ENCODE data around the gene PSMD12.

Gene PSMD12

DNA sequence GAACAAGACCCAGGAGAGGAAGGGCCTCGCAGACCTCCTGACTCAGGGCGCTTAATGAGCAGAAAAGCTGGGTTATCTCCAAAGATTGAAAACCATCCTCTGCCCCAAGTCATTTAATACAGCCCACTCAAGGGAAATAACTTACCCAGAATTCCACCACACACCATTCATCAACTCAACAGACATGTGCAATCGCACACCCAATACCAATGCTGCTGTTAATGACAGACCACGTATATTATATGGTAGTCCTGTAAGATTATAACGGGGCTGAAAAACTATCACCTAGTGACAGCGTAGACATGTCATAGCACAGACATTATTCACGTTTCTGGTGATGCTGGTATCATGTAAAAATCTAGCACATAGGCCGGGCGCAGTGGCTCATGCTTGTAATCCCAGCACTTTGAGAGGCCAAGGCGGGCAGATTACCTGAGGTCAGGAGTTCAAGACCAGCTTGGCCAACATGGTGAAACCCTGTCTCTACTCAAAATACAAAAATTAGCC, 68.9 kb downstream of the PSMD12 start:
- no peak for TF ChIP-seq JUND (IDR thresholded peaks at IDR 0.05; ENCODE audit: low read depth)
- DNase-seq (ENCODE audit: low read depth in 1 of 2, low spot score in 1 of 2), result no peak
- in situ Hi-C loops (cut with HindIII; ENCODE audit: low pct_unique_long_range_greater_than_20kb, low sequenced_read_pairs), result no loop called here

DNA sequence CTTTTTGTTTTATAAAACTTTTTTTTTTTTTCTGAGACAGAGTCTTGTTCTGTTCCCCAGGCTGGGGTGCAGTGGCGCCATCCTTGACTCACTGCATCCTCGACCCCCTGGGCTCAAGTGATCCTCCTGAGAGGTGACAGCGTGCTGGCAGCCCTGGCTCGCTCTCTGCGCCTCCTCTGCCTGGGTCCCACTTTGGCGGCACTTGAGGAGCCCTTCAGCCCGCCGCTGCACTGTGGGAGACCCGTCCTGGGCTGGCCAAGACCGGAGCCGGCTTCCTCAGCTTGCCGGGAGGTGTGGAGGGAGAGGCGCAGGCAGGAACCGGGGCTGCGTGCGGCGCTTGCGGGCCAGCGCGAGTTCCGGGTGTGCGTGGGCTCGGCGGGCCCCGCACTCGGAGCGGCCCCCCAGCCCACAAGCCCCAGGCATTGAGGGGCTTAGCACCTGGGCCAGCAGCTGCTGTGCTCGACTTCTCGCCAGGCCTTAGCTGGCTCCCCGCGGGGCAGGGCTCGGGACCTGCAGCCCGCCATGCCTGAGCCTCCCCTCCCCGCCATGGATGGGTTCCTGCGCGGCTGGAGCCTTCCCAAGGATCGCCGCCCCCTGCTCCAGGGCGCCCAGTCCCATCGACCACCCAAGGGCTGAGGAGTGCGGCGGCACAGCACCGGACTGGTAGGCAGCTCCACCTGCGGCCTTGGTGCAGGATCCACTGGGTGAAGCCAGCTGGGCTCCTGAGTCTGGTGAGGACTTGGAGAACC, 71.8 kb downstream of the PSMD12 start:
- no peak for TF ChIP-seq JUND (IDR thresholded peaks at IDR 0.05; ENCODE audit: low read depth)
- no peak for DNase-seq (ENCODE audit: low read depth in 1 of 2, low spot score in 1 of 2)
- in situ Hi-C loops (cut with HindIII; ENCODE audit: low pct_unique_long_range_greater_than_20kb, low sequenced_read_pairs), result no loop called here

DNA sequence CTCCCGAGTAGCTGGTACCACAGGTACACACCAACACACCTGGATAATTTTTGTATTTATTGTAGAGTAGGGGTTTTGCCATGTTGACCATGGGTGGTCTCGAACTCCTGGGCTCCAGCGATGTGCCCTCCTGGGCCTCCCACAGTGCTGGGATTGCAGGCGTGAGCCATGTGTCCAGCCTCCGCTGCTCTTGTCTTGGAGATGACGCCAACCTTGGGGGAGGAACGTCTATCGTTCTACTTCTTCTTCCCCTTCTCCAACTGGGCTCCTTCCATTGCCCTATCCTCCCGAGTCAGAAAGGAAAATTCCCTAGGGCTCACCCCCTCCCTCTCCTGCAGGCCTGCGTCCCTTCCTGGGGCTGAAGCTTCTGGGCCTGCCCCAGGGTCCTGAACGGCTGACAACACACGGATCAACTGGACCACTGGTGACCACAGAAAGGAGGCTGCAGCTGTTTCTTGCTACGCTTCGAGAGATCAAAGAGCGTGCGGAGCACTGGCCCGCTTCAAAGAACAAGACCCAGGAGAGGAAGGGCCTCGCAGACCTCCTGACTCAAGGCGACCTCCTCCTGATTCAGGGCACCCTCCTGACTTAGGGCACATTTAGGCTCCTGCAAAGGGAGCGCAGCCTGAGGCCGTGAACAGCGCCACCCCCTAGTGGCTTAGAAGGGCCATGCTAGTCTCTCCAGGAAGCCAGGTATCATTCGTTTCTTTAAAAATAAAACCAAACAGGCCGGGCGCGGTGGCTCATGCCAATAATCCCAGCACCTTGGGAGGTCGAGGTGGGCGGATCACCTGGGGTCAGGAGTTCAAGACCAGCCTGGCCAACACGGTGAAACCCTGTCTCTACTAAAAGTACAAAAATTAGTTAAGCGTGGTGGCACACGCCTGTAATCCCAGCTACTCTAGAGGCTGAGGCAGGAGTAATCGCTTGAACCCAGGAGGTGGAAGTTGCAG, 72.8 kb downstream of the PSMD12 start:
- no peak for TF ChIP-seq JUND (IDR thresholded peaks at IDR 0.05; ENCODE audit: low read depth)
- in situ Hi-C loops (cut with HindIII; ENCODE audit: low pct_unique_long_range_greater_than_20kb, low sequenced_read_pairs), result no loop called here
- peak in 1 of 2 experiments; percentile 40 for DNase-seq (ENCODE audit: low read depth in 1 of 2, low spot score in 1 of 2)

DNA sequence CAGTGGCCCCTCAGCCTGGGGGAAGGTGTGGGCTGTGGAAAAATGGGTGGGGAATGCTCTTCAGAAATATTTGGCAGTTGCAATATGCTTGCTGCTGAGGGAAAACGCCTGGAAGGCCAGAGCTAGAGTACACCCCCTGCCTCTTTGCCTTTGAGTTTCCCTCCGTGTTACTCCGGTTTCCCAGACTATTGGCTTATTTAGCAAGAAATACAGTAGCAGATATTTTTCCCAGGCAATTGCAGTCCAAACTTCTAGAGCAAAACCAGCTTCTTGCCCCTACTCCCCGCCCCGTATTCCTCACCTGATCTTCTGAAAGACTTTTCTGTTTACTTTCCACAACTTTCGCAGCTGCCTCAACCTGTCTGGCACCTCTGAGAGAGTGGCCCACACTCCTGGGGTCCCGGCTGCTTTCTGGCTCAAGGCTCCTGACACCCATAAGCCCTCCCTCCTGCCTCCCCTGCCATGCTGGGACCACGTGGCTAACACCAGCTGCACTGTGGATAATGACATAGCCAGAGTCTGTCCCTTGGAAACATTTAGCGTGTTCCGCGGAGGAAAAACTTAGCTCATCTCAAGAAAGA, 75.6 kb downstream of the PSMD12 start:
- in situ Hi-C loops (cut with HindIII; ENCODE audit: low pct_unique_long_range_greater_than_20kb, low sequenced_read_pairs), result no loop called here
- DNase-seq (ENCODE audit: low read depth in 1 of 2, low spot score in 1 of 2), result peak in 1 of 2 experiments; percentile 23
- no peak for TF ChIP-seq JUND (IDR thresholded peaks at IDR 0.05; ENCODE audit: low read depth)

DNA sequence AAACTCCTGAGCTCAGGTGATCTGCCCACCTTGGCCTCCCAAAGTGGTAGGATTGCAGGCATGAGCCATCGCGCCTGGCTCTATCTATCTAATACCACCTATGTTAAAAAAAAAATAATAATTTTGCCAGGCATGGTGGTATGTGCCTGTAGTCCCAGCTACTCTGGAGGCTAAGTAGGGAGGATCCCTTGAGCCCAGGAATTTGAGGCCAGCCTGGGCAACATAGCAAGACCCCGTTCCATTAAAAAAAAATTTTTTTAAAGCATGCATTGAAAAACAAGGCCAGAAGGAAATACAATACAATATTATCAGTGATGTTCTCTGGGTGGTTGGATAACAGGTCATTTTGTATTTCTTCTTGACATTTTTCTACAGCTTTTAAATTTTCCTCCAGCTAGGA, 76.1 kb downstream of the PSMD12 start:
- TF ChIP-seq JUND (IDR thresholded peaks at IDR 0.05; ENCODE audit: low read depth), result no peak
- no peak for DNase-seq (ENCODE audit: low read depth in 1 of 2, low spot score in 1 of 2)
- in situ Hi-C loops (cut with HindIII; ENCODE audit: low pct_unique_long_range_greater_than_20kb, low sequenced_read_pairs), result no loop called here

DNA sequence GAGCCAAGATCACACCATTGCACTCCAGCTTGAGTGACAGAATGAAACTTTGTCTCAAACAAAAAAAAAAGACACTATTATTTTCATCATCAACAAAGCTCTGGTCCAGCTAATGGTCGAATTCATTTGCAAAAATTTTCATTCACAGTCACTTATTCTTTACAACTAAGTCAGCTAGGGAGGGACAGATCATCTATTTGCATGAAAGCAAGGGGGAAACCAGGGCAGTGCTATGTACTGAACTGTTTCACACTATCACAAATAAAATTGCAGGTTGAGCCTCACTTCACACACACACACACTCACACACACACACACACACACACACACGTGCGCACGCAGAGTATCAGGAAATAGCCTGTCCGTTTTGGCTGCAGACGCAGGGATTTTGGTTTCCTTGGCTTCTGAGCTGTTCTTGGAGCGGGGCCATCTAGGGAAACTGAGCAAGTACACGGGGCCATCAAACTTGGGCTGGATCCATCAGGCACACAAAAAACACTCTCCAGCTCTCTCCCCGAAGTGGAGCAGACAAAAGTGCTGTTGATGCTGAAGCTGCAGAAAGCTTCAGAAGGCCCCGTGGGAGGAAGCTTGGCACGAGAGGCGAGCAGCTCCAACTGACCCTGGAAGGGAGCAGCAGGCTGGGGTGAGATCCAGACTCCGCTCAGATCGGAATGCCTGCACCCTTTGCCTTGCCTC, 77.0 kb downstream of the PSMD12 start:
- DNase-seq (ENCODE audit: low read depth in 1 of 2, low spot score in 1 of 2), result no peak
- no peak for TF ChIP-seq JUND (IDR thresholded peaks at IDR 0.05; ENCODE audit: low read depth)

More for the DNA sequence above, 77.0 kb downstream of the PSMD12 start:
- in situ Hi-C loops (cut with HindIII; ENCODE audit: low pct_unique_long_range_greater_than_20kb, low sequenced_read_pairs), result no loop called here
